ENCODE data around the gene RABGAP1L.
"Not testable (repeated sequence)": the region's sequence is repeated elsewhere in the genome, so short reads cannot be mapped to it uniquely, and the experiment has no call there.

RABGAP1L gene

GRCh38 chr1:174153085-174153824 lies 6.1 kb upstream of the RABGAP1L start:
- no peak for DNase-seq (ENCODE audit: low read depth in 1 of 2, low spot score in 1 of 2)

GRCh38 chr1:174153825-174154107 lies 5.6 kb upstream of the RABGAP1L start:
- no peak for DNase-seq (ENCODE audit: low read depth in 1 of 2, low spot score in 1 of 2)

GRCh38 chr1:174156437-174156836 lies 2.9 kb upstream of the RABGAP1L start:
- DNase-seq (ENCODE audit: low read depth in 1 of 2, low spot score in 1 of 2), result no peak

GRCh38 chr1:174157157-174157806 lies 2.0 kb upstream of the RABGAP1L start:
- DNase-seq (ENCODE audit: low read depth in 1 of 2, low spot score in 1 of 2), result no peak

GRCh38 chr1:174158767-174159251 lies 511 bp upstream of the RABGAP1L start:
- DNase-seq (ENCODE audit: low read depth in 1 of 2, low spot score in 1 of 2), result no peak

- no peak for DNase-seq (ENCODE audit: low read depth in 1 of 2, low spot score in 1 of 2)
Measured at GRCh38 chr1:174160109-174160473, 771 bp downstream of the RABGAP1L start.

- DNase-seq (ENCODE audit: low read depth in 1 of 2, low spot score in 1 of 2), result no peak
Measured at GRCh38 chr1:174160603-174161002, 1.3 kb downstream of the RABGAP1L start.

- no peak for DNase-seq (ENCODE audit: low read depth in 1 of 2, low spot score in 1 of 2)
Measured at GRCh38 chr1:174161813-174162212, 2.5 kb downstream of the RABGAP1L start.

- DNase-seq (ENCODE audit: low read depth in 1 of 2, low spot score in 1 of 2), result no peak
Measured at GRCh38 chr1:174164826-174165225, 5.5 kb downstream of the RABGAP1L start.

GRCh38 chr1:174165471-174166137 lies 6.3 kb downstream of the RABGAP1L start:
- DNase-seq (ENCODE audit: low read depth in 1 of 2, low spot score in 1 of 2), result no peak

GRCh38 chr1:174166530-174167264 lies 7.4 kb downstream of the RABGAP1L start:
- no peak for DNase-seq (ENCODE audit: low read depth in 1 of 2, low spot score in 1 of 2)

- no peak for DNase-seq (ENCODE audit: low read depth in 1 of 2, low spot score in 1 of 2)
Measured at GRCh38 chr1:174167265-174167803, 8.0 kb downstream of the RABGAP1L start.

- no peak for DNase-seq (ENCODE audit: low read depth in 1 of 2, low spot score in 1 of 2)
Measured at GRCh38 chr1:174169342-174169741, 10.0 kb downstream of the RABGAP1L start.

- DNase-seq (ENCODE audit: low read depth in 1 of 2, low spot score in 1 of 2), result no peak
Measured at GRCh38 chr1:174171073-174171472, 11.8 kb downstream of the RABGAP1L start.

GRCh38 chr1:174174461-174175329 lies 15.4 kb downstream of the RABGAP1L start:
- DNase-seq (ENCODE audit: low read depth in 1 of 2, low spot score in 1 of 2), result no peak

GRCh38 chr1:174178459-174178858 lies 19.1 kb downstream of the RABGAP1L start:
- not testable (repeated sequence) for DNase-seq (ENCODE audit: low read depth in 1 of 2, low spot score in 1 of 2)

GRCh38 chr1:174189428-174190062 lies 30.2 kb downstream of the RABGAP1L start:
- DNase-seq (ENCODE audit: low read depth in 1 of 2, low spot score in 1 of 2), result no peak

GRCh38 chr1:174190691-174191199 lies 31.4 kb downstream of the RABGAP1L start:
- DNase-seq (ENCODE audit: low read depth in 1 of 2, low spot score in 1 of 2), result no peak

GRCh38 chr1:174191349-174191862 lies 32.1 kb downstream of the RABGAP1L start:
- no peak for DNase-seq (ENCODE audit: low read depth in 1 of 2, low spot score in 1 of 2)
